ENCODE measurements around the gene PCDHA5.

- TF ChIP-seq, protein P1, sequence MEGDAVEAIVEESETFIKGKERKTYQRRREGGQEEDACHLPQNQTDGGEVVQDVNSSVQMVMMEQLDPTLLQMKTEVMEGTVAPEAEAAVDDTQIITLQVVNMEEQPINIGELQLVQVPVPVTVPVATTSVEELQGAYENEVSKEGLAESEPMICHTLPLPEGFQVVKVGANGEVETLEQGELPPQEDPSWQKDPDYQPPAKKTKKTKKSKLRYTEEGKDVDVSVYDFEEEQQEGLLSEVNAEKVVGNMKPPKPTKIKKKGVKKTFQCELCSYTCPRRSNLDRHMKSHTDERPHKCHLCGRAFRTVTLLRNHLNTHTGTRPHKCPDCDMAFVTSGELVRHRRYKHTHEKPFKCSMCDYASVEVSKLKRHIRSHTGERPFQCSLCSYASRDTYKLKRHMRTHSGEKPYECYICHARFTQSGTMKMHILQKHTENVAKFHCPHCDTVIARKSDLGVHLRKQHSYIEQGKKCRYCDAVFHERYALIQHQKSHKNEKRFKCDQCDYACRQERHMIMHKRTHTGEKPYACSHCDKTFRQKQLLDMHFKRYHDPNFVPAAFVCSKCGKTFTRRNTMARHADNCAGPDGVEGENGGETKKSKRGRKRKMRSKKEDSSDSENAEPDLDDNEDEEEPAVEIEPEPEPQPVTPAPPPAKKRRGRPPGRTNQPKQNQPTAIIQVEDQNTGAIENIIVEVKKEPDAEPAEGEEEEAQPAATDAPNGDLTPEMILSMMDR (IDR thresholded peaks at IDR 0.05) = no peak
- TF ChIP-seq POLR2A (IDR thresholded peaks at IDR 0.05) = no peak
These were observed 842 bp downstream of the PCDHA5 start for GRCh38 chr5:140822281-140822629.
